ENCODE data around the gene SON. TPM values are rescaled to one million over a fixed set of nuclear protein-coding genes. Genes with fewer than 3 reads are reported as not detected.

The SON gene
- total and polyA plus RNA-seq, 2 of the 4 experiments (the other 2 are of a cell fraction), result 81.6 to 146 TPM

DNA sequence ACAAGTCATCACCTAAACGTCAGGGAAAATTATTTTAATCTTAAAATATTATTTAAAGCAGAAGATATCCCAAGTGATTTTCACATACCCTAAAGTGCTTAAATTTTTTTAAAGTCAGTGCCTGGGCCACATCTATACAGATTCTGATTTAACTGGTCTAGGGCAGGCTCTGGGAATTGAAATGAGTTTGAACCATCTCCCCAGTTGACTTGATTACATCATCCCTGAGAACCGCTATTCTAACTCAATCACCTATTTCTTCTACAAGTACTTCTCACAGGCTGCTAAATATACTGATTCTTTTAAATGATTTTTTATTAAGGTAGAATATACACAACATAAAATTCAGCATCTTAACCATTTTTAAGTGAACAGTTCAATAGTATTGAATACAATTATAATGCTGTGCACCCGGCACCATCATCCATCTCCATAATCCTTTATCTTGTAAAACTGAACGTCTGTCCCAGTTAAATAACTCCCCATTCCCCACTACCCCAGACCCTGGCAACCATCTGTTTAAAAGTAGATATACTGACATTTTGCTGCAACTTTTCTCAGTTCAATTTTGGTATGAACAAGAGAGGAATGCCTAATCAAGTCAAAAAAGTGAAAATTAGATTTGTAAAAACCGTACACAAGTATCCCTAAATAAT is 20.4 kb upstream of the SON start:
- H2AK9ac ChIP-seq (replicated peaks; ENCODE audit: low read depth, low read length, poor library complexity), result no peak overlapping the region
- H3K23ac ChIP-seq (ENCODE audit: low read depth, low read length), result no peak overlapping the region
- no peaks in the 10 kb centered on the region for H3K4me1 ChIP-seq (ENCODE audit: control insufficient read depth, insufficient read depth, low read length)
- no peak overlapping the region for H3K56ac ChIP-seq (ENCODE audit: extremely low read depth, insufficient read depth, low read length)
- intact Hi-C loops (cut with micrococcal nuclease) (no loop called here), dilution Hi-C loops (cut with HindIII; ENCODE audit: low sequenced_read_pairs, unreplicated experiment) (no loop called here), in situ Hi-C loops (cut with MboI; ENCODE audit: low sequenced_read_pairs) (no loop called here)
- H3K9ac ChIP-seq (ENCODE audit: low read depth, low read length), result no peak overlapping the region
- no peak overlapping the region for H3K4me3 ChIP-seq (ENCODE audit: insufficient read depth, low read depth, low read length)
- H3K9me3 ChIP-seq (ENCODE audit: control insufficient read depth, insufficient read depth, low read length), result no peaks in the 10 kb centered on the region
- no peak overlapping the region for H2AK5ac ChIP-seq (ENCODE audit: low read depth, low read length)
- no peaks in the 10 kb centered on the region for H3K79me1 ChIP-seq (ENCODE audit: low read depth in 1 of 2, low read length in 2 of 2)
- no peak overlapping the region for H2AFZ ChIP-seq (replicated peaks; ENCODE audit: low read length, poor library complexity)
- no peak overlapping the region for H2BK15ac ChIP-seq (ENCODE audit: low read depth, low read length)
- no peak overlapping the region for H3K27ac ChIP-seq (ENCODE audit: insufficient read depth, low read length)
- H3K18ac ChIP-seq (ENCODE audit: low read depth, low read length), result no peak overlapping the region
- H2BK5ac ChIP-seq (ENCODE audit: low read depth, low read length, poor library complexity, severe bottlenecking), result no peak overlapping the region
- ChIA-PET POLR2A (ENCODE audit: unreplicated experiment) (no interaction called here), CTCF (no interaction called here)
- no peak overlapping the region for H4K8ac ChIP-seq (ENCODE audit: low read depth in 2 of 2, low read length in 2 of 2)
- WGBS, 2 experiments (ENCODE audit: extremely low coverage in 2 of 2, insufficient read length in 1 of 2), result no CpG with 5 or more reads among the region's 5 CpGs
- H4K5ac ChIP-seq (ENCODE audit: low read depth, low read length), result no peak overlapping the region
- no peak for DNase-seq
- peaks cover 34% of the 10 kb centered on the region for H3K36me3 ChIP-seq (ENCODE audit: control insufficient read depth, insufficient read depth, low read length)
- H3K9me1 ChIP-seq (ENCODE audit: insufficient read depth, low read length), result no peaks in the 10 kb centered on the region
- H4K20me1 ChIP-seq (ENCODE audit: insufficient read depth, low read length), result no peaks in the 10 kb centered on the region
- no peak overlapping the region for H3K4ac ChIP-seq (ENCODE audit: low read depth, low read length)
- no peak for ATAC-seq (ENCODE audit: low read depth)
- no peaks in the 10 kb centered on the region for H3K27me3 ChIP-seq (ENCODE audit: control insufficient read depth, insufficient read depth, low read length)
- no TSS peak for BruUV-seq (replicated peaks)
- no peak overlapping the region for H3K4me2 ChIP-seq (ENCODE audit: low read depth, low read length)
- no peak overlapping the region for H2BK20ac ChIP-seq (ENCODE audit: low read depth, low read length)
- H4K91ac ChIP-seq (ENCODE audit: insufficient read depth, low read depth, low read length), result no peak overlapping the region
- no peak overlapping the region for H2BK120ac ChIP-seq (ENCODE audit: low read depth, low read length)
- TF ChIP-seq RCOR1 (IDR thresholded peaks at IDR 0.05; ENCODE audit: insufficient replicate concordance, low read length), result no peak
- TF ChIP-seq MAFK (IDR thresholded peaks at IDR 0.05; ENCODE audit: low read depth, low read length), result no peak
- TF ChIP-seq BHLHE40 (IDR thresholded peaks at IDR 0.05; ENCODE audit: low read depth, low read length), result no peak
- TF ChIP-seq, protein P1, sequence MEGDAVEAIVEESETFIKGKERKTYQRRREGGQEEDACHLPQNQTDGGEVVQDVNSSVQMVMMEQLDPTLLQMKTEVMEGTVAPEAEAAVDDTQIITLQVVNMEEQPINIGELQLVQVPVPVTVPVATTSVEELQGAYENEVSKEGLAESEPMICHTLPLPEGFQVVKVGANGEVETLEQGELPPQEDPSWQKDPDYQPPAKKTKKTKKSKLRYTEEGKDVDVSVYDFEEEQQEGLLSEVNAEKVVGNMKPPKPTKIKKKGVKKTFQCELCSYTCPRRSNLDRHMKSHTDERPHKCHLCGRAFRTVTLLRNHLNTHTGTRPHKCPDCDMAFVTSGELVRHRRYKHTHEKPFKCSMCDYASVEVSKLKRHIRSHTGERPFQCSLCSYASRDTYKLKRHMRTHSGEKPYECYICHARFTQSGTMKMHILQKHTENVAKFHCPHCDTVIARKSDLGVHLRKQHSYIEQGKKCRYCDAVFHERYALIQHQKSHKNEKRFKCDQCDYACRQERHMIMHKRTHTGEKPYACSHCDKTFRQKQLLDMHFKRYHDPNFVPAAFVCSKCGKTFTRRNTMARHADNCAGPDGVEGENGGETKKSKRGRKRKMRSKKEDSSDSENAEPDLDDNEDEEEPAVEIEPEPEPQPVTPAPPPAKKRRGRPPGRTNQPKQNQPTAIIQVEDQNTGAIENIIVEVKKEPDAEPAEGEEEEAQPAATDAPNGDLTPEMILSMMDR (conservative IDR thresholded peaks at IDR 0.05; ENCODE audit: low read depth, low read length), result no peak
- TF ChIP-seq, protein P2, sequence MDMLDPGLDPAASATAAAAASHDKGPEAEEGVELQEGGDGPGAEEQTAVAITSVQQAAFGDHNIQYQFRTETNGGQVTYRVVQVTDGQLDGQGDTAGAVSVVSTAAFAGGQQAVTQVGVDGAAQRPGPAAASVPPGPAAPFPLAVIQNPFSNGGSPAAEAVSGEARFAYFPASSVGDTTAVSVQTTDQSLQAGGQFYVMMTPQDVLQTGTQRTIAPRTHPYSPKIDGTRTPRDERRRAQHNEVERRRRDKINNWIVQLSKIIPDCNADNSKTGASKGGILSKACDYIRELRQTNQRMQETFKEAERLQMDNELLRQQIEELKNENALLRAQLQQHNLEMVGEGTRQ (IDR thresholded peaks at IDR 0.05; ENCODE audit: low read depth, low read length), result no peak
- TF ChIP-seq CEBPB (IDR thresholded peaks at IDR 0.05; ENCODE audit: low read depth, low read length), result no peak
- TF ChIP-seq NFE2L2 (IDR thresholded peaks at IDR 0.05; ENCODE audit: low read depth, low read length), result no peak
- TF ChIP-seq RAD21 (IDR thresholded peaks at IDR 0.05; ENCODE audit: low read length), result no peak
- TF ChIP-seq, protein P3, sequence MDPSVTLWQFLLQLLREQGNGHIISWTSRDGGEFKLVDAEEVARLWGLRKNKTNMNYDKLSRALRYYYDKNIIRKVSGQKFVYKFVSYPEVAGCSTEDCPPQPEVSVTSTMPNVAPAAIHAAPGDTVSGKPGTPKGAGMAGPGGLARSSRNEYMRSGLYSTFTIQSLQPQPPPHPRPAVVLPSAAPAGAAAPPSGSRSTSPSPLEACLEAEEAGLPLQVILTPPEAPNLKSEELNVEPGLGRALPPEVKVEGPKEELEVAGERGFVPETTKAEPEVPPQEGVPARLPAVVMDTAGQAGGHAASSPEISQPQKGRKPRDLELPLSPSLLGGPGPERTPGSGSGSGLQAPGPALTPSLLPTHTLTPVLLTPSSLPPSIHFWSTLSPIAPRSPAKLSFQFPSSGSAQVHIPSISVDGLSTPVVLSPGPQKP (IDR thresholded peaks at IDR 0.05; ENCODE audit: borderline replicate concordance, low read depth, low read length), result no peak
- no peak for TF ChIP-seq FOS (IDR thresholded peaks at IDR 0.05; ENCODE audit: low read depth, low read length)
- TF ChIP-seq MXI1 (IDR thresholded peaks at IDR 0.05; ENCODE audit: borderline replicate concordance, low read depth, low read length), result no peak
- no peak for TF ChIP-seq POLR2A (IDR thresholded peaks at IDR 0.05; ENCODE audit: low read depth, low read length)
- no peak for TF ChIP-seq CHD1 (IDR thresholded peaks at IDR 0.05; ENCODE audit: low read depth, low read length)
- no peak for TF ChIP-seq SMC3 (IDR thresholded peaks at IDR 0.05; ENCODE audit: low read depth, low read length)
- no peak for TF ChIP-seq MAZ (IDR thresholded peaks at IDR 0.05; ENCODE audit: borderline replicate concordance, low read depth, low read length)
- TF ChIP-seq RFX5 (IDR thresholded peaks at IDR 0.05; ENCODE audit: low read depth, low read length), result no peak
- H3K14ac ChIP-seq (replicated peaks; ENCODE audit: low read depth, low read length), result no peak overlapping the region

Data from IMR-90 (cell line).